GM12878 (cell line): ENCODE results near the gene COL23A1. TPM values are rescaled to one million over a fixed set of nuclear protein-coding genes. Genes with fewer than 3 reads are reported as not detected.

Source experiments
- ATAC-seq: fragments of 200-7000 bp; cut with Tn5 transposase; 3 replicates; pipeline ENCODE4 v1.9.1; 2020; ENCODE audit warnings: mild to moderate bottlenecking, moderate library complexity
- BruUV-seq: library from RNA; stranded (reverse); fragments of 400-500 nt; replicated peaks from 2 replicates; lab custom pipeline; 2021; lab: Mats Ljungman, UMichigan
- CTCF ChIA-PET: fragments of 300-600 bp; sonication (Branson Sonifier 250); formaldehyde crosslinking; extraction: SDS; loops from one replicate; lab custom pipeline; 2021; ENCODE audit warnings: inconsistent platforms; lab: Yijun Ruan, JAX
- POLR2A ChIA-PET: fragments of 350-600 bp; formaldehyde crosslinking; extraction: SDS; loops from one replicate; lab custom pipeline; 2021; ENCODE audit warnings: inconsistent platforms; lab: Charles Lee
- RAD21 ChIA-PET: fragments of 300-600 bp; sonication (Branson Sonifier 250); formaldehyde crosslinking; loops from one replicate; lab custom pipeline; 2023; ENCODE audit warnings: antibody characterized with exemption; ENCODE audit not compliant: unreplicated experiment; lab: Charles Lee
- SMC1A ChIA-PET: fragments of 300-600 bp; sonication (Branson Sonifier 250); formaldehyde crosslinking; loops from one replicate; lab custom pipeline; 2023; ENCODE audit not compliant: unreplicated experiment, uncharacterized antibody; lab: Charles Lee
- DNase-seq: peaks from one replicate; pipeline ENCODE4 v3.0.0-alpha.2; 2011; ENCODE audit warnings: low read depth, low spot score
- FAIRE-seq: peaks from 3 replicates; lab custom pipeline; 2011; peaks lifted over from hg19 to GRCh38; lab: Jason Lieb, UNC
- H2AFZ ChIP-seq: 2 replicates; pipeline ENCODE4 v1.6.0; 2011; ENCODE audit warnings: low read depth, low read length, control low read depth; ENCODE audit not compliant: control insufficient read depth
- H3K27ac ChIP-seq: 2 replicates; pipeline ENCODE4 v1.5.1; 2011; ENCODE audit warnings: control low read depth; ENCODE audit not compliant: control insufficient read depth, insufficient read depth
- H3K27me3 ChIP-seq, 2 experiments: replicated peaks in 1 of 2; 2 replicates each; pipeline versions ENCODE4 v1.6.0 to v1.6.1; 2011; ENCODE audit warnings: low read length in 1 of 2; ENCODE audit not compliant: control insufficient read depth in 2 of 2, insufficient read depth in 2 of 2
- H3K36me3 ChIP-seq, 2 experiments: 2 replicates each; pipeline ENCODE4 v1.5.1; 2011; ENCODE audit warnings: low read length in 1 of 2; ENCODE audit not compliant: control insufficient read depth in 2 of 2, insufficient read depth in 2 of 2
- H3K4me1 ChIP-seq: 2 replicates; pipeline ENCODE4 v1.6.1; 2011; ENCODE audit warnings: mild to moderate bottlenecking, low read length, moderate library complexity, mixed read lengths; ENCODE audit not compliant: control insufficient read depth, insufficient read depth
- H3K4me2 ChIP-seq: 2 replicates; pipeline ENCODE4 v1.6.0; 2011; ENCODE audit warnings: control low read depth; ENCODE audit not compliant: control insufficient read depth, insufficient read depth
- H3K4me3 ChIP-seq: fragments of 200-600 bp; sonication (generic); 2 replicates; pipeline ENCODE4 v1.5.1; 2016
- H3K79me2 ChIP-seq: 2 replicates; pipeline ENCODE4 v1.6.0; 2011; ENCODE audit warnings: low read length; ENCODE audit not compliant: control insufficient read depth, insufficient read depth
- H3K9ac ChIP-seq: 2 replicates; pipeline ENCODE4 v1.8.0; 2011; ENCODE audit warnings: low read length, control low read depth, mixed read lengths; ENCODE audit not compliant: control insufficient read depth, insufficient read depth
- H3K9me3 ChIP-seq: replicated peaks from 3 replicates; pipeline ENCODE4 v1.5.1; 2011; ENCODE audit warnings: mild to moderate bottlenecking, low read length; ENCODE audit not compliant: control insufficient read depth, insufficient read depth
- H4K20me1 ChIP-seq: 2 replicates; pipeline ENCODE4 v1.6.0; 2011; ENCODE audit not compliant: control insufficient read depth, insufficient read depth
- BRCA1 ChIP-seq: IDR thresholded peaks from 2 replicates; pipeline ENCODE4 v1.6.1; 2011; ENCODE audit warnings: low read depth, low read length, improper control_type of control experiment
- E2F8 ChIP-seq: fragments of 450-650 bp; IDR thresholded peaks from 2 replicates; pipeline ENCODE4 v1.6.1; 2018; ENCODE audit warnings: mild to moderate bottlenecking, low read depth, moderate library complexity; ENCODE audit not compliant: partially characterized antibody
- MXI1 ChIP-seq: fragments of 150-350 bp; IDR thresholded peaks from 2 replicates; pipeline ENCODE4 v1.6.1; 2011; ENCODE audit warnings: low read depth, mild to moderate bottlenecking, inconsistent platforms, low read length, improper control_type of control experiment
- RUNX3 ChIP-seq: IDR thresholded peaks from 2 replicates; pipeline ENCODE4 v1.6.1; 2012; ENCODE audit warnings: low read length, inconsistent platforms
- STAT3 ChIP-seq: IDR thresholded peaks from 2 replicates; pipeline ENCODE4 v1.6.1; 2011; ENCODE audit warnings: low read depth, low read length, improper control_type of control experiment
- WGBS: methylation state at CpG from one replicate; pipeline ENCODE4 v1.1.6; 2016; ENCODE audit warnings: low lambda C conversion rate; ENCODE audit not compliant: insufficient replicate concordance, insufficient coverage; ENCODE audit errors: missing lambda C conversion rate; 5-methylcytosine and 5-hydroxymethylcytosine counted together
- in situ Hi-C: fragments of 300-500 bp; cut with MboI; formaldehyde crosslinking; loops from 9 replicates; pipeline ENCODE4 v1.14.3; 2018; ENCODE audit warnings: mixed read lengths
- intact Hi-C: fragments of 100-400 bp; cut with micrococcal nuclease; formaldehyde crosslinking; loops from one replicate; pipeline ENCODE4 v1.14.2; 2022; ENCODE audit not compliant: unreplicated experiment
- polyA plus RNA-seq, 11 experiments: library from polyadenylated mRNA; depleted of rRNA in 4 of 11; unstranded in 6 of 11; stranded (reverse) in 5 of 11; fragments of >200 nt; fragmentation: Nextera tagmentation in 4 of 11; fragmentation: Illumina TruSeq in 1 of 11; extraction: Ambion mirVana in 4 of 11; extraction: Trizol in 1 of 11; gene quantifications; 1 replicate in 1 of 11; 2 replicates in 10 of 11; pipeline versions ENCODE4 v1.2.1 to v1.2.3, GENCODE V29; 2011 to 2016; ENCODE audit warnings: inconsistent platforms in 2 of 11, missing spikeins in 2 of 11, low read depth in 1 of 11
- total RNA-seq, 4 experiments: library from RNA; depleted of rRNA in 3 of 4; stranded (reverse); fragments of >200 nt in 3 of 4; fragmentation: Illumina TruSeq in 1 of 4; extraction: Trizol in 1 of 4; gene quantifications; 2 replicates each; pipeline versions ENCODE4 v1.2.1 to v1.2.3, GENCODE V29; 2013 to 2021

Gene COL23A1
- total and polyA plus RNA-seq, 10 of the 15 experiments (the other 5 are each of a cell fraction or from before 2014, with no cell fraction given): 0.03 to 0.83 (median 0.09) TPM; not detected in 5

GRCh38 chr5:178398901-178399700 is 191.1 kb downstream of the COL23A1 start:
- H3K36me3 ChIP-seq: no peaks in the 10 kb centered on the region
- H3K9me3 ChIP-seq: no peaks in the 10 kb centered on the region
- intact Hi-C loops: no loop called here
- no peaks in the 10 kb centered on the region for H4K20me1 ChIP-seq
- no peak for TF ChIP-seq STAT3
- no peak for TF ChIP-seq E2F8
- no peak for TF ChIP-seq RUNX3
- TF ChIP-seq MXI1: no peak
- no peak for TF ChIP-seq BRCA1
- TF ChIP-seq, all 136 proteins: peak for 0
- H3K4me3 ChIP-seq: no peak overlapping the region
- H3K79me2 ChIP-seq: no peaks in the 10 kb centered on the region
- ChIA-PET CTCF (no interaction called here), RAD21 (no interaction called here), SMC1A (no interaction called here), POLR2A (no interaction called here)
- H2AFZ ChIP-seq: no peak overlapping the region
- ATAC-seq (no peak), DNase-seq (no peak), FAIRE-seq (no peak)
- in situ Hi-C loops: no loop called here
- H3K27ac ChIP-seq: no peak overlapping the region
- no peak overlapping the region for H3K4me2 ChIP-seq
- H3K4me1 ChIP-seq: no peaks in the 10 kb centered on the region
- no peak overlapping the region for H3K9ac ChIP-seq
- H3K27me3 ChIP-seq: no peaks in the 10 kb centered on the region
- no TSS peak for BruUV-seq
- 25% methylated on average over 14 of the region's 15 CpGs for WGBS
